ENCODE measurements around the gene MKRN2OS.
"Not testable (repeated sequence)": the region's sequence is repeated elsewhere in the genome, so short reads cannot be mapped to it uniquely, and the experiment has no call there.

The MKRN2OS gene

DNA sequence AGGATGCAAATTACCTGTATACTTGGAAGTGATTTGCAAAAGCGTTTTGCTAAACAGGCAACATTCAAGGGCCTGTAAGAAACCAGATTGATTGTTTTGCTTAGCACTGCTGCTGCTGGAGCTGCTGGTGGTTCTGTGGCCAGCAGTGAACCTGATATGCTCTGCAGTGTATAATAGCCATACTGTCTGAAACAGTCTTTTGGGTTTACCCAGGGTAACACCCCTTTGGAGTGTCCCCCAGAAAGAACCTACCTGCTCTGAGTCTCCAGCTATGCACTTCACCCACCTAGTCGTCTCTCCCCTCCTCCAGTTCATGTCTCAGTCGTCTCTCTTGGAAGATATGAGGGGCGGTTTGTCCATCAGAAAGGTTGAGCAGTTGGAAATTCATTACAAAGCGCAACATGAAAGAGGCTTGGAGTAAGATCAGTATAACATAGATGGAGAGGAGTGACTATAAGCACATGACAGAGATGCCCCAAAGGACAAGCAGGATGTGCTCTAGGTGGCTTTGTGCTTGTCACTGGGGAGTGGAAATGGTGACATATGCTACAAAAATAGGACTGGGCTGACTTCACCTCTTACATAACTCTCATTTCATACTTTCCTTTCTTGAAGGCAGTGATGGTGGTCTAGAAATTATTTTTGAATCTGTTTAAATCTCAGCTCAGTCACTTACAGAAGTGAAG is 15.3 kb upstream of the MKRN2OS start:
- DNase-seq: no peak

DNA sequence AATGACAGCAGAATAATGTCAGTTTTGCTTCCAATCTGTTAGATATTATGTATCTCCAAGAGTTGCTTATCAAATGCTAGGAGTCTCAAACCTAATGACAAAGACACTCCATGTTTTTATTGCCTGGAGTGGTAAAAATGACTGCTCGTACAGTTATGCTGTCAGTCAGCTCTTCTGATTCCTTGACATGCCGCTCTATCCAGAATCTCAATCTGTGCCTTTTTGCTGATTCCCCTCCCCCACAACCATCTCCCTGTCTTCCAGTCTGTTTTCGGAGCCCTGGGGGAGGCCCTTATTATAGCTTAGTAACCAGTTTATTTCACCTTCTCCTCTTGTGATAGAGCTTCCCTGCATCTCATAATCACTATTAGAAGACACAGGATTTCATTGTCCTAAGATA is 14.2 kb upstream of the MKRN2OS start:
- DNase-seq: no peak

DNA sequence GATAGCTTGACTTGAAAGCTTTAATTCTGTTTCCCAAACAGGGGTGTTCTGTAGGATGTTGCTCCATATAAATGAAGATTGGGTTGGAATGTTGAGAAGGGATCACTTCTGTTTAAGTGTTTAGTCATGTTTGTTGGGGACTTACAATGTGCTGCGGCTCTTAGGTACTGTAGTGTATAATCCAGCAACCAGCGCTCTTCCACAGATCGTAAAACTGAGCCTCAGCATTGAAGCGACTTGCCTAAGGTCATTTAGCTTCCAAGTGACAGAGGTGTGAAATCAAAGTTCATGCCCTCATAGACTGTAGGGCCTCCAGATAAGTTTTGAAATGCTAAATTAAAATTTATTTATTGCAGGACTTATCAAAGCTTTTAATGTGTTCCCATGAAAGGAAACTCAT is 13.4 kb upstream of the MKRN2OS start:
- DNase-seq: no peak

- DNase-seq: no peak
Measured at GRCh38 chr3:12557473-12558100, 12.3 kb upstream of the MKRN2OS start.

DNA sequence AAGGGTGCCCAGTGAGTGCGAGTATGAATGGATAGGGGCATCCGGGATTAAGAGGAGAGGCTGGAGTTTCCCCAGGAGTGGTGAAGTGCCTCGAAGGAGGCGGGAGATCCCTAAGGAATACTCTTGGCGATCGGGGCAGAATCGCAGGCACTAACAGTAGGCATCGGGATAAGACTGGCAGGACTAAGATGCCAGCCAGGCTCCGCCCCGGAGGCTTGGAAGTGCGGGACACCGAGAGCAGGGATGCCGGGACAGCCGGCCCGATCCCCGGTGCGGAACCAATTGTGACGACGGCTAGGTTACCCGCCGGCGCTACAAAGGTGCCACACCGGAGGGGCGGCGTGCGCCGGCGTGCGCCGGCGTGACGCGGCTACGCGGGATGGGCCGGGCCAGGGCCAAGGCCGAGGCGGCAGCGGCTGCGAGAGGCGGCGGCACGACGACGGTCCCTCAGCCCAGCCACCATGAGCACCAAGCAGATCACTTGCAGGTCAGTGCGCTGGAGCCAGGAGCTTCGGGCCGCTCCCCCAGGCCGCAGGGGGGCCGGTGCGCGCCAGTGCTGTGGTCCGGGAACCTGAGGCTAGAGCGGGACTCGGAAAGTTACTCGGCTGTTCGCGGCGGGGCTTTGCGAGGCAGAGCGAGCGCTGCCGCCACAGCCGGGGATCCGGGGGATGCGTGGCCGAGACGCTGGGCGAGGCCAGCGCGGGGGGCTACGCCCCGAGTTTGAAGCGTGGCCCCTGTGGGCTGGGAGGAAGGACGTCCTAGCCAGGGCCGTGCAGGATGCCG is 11.6 kb upstream of the MKRN2OS start, which contains the start of gene MKRN2:
TSS of gene MKRN2 (plus strand) at position 398 of the 783 bp plus-strand sequence. CDS start at position 462, 64 bp downstream.
- DNase-seq: peak; percentile 77

- DNase-seq: no peak
Measured at GRCh38 chr3:12556314-12556689, 11.0 kb upstream of the MKRN2OS start.

DNA sequence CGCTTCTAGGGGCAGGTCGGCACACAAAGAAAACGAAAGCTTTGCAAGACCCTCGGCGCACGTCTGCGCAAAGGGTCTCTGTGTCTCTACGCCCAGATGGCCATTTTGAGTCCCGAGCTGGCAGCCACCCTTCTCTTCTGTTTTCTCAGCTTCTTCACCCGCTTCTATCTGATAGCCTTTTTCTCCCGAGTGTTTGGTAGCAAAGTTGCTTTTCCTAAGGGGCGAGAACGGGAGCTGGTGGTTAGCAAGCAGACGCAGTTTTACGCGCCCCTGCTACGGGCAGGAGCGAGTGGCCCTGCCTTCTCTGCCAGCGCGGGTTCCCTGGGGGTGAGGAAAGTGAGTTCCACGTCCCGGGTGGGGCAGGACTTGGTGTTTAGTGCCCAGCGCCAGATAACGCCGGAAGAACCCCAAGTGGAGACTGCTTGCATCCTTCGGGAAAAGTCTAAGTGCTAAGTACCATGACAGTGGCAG is 8.7 kb upstream of the MKRN2OS start:
- no peak for DNase-seq

DNA sequence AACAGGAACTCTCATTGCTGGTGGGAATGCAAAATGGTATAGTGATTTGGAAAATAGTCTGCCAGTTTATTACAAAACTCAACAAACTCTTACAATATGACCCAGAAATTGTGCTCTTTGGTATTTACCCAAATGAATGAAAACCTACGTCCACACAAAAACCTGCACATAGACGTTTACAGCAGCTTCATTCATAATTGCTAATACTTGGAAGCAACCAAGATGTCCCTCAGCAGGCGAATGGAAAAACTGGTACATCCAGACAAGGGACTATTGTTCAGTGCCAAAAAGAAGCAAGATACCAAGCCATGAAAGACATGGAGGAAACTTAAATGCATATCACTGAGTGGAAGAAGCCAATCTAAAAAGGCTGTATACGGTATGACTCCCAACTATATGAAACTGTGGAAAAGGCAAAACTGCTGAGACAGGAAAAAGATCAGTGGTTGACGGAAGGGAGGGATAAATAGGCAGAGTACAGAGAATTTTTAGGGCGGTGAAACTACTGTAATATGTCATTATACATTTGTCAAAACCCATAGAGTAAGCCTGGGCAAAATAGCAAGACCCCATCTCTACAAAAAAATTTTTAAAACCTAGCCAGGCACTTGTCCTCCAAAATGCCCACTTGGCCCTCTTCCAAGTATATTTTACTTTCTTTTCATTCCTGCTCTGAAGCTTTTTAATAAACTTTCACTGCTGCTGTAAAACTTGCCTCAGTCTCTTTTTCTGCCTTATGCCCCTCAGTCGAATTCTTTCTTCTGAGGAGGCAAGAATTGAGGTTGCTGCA is 4.9 kb upstream of the MKRN2OS start:
- DNase-seq: no peak

DNA sequence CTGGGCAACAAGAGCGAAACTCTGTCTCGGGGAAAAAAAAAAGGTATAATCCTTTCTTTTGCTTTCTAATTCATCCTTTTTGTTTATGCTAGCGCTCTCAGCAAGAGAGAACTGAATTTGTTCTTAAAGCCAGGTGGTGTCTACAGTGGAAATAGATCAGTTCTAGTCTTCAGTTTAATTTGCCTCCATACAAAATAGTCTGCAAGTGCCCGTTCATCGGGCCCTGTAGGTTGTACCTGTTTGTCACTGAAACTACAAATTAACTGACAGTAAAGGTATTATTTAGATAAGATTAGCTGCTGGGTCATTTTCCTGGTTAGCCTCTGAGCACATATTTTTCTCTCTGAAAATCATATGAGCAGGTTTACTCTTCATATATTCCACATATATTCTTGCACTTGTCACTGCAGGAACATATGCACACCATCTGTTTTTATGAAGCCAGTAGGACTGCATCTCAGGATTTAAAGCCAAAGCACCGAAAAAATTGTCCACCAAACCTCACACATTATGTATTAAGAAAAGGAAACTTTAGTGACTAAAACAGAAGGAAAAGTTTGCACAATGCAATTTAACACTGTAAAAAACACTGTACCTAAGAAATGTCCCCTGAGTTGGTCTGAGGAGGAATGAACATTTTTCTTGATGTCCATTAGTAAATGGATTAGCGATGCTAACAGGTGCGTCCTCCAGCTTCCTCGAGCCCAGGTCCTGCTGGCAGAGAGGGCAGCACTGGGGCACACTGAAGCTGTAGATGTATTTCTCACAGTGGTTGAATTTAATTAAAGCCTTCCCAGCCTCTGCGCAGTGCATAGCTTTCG is 437 bp downstream of the MKRN2OS start:
- DNase-seq: no peak

DNA sequence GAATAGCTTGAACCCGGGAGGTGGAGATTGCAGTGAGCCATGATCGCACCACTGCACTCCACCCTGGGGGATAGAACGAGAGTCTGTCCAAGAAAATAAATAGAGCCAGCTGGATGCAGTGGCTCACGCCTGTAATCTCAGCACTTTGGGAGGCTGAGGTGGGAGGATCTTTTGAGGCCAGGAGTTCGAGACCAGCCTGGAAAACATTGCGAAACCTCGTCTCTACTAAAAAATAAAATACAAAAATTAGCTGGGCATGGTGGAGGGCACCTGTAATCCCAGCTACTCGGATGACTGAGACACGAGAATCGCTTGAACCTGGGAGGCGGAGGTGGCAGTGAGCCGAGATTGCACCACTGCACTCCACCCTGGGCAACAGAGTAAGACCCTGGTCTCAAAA is 1.8 kb downstream of the MKRN2OS start:
- DNase-seq: not testable (repeated sequence)

- no peak for DNase-seq
Measured at GRCh38 chr3:12541625-12542024, 3.7 kb downstream of the MKRN2OS start.

GRCh38 chr3:12536423-12536822 is 8.9 kb downstream of the MKRN2OS start:
- DNase-seq: no peak

DNA sequence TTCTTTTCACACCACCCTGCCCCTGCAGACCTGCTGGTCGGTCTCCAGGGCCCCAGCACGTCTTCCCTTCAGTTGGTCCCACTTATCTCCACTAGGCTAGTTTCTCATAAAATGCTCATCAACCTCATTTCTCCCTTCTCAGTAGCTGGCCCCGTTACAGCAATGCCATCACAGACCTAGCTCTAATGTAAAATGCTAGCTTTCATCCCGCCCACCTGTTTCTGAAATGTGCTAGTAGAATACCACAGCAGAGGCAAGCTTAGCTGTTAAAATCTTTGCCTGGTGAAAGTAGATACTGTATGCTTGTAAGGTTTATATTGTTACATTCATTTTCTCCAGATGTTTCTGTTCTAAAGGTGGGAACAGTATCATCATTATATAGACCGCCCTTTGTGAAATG is 13.1 kb downstream of the MKRN2OS start:
- DNase-seq: no peak

DNA sequence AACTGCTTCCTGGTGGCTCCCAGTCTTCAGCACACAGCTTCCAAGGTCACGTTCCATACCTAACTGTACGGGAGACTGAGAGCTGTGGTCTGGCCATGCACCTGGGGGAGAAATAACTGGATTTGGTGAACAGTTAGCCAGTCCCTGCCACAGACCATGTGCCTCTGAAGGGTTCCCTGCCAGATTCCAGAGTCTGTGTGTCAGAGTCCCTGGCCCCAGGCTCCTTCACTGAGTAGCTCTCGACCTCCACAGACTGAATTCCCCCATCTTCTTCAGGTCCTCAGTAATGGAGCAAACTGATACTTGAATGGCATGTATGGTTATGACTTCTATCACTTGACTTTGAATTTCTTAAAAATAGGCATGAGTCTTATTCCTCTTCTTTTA is 17.5 kb downstream of the MKRN2OS start:
- no peak for DNase-seq

GRCh38 chr3:12522721-12523120 is 22.6 kb downstream of the MKRN2OS start:
- no peak for DNase-seq

DNA sequence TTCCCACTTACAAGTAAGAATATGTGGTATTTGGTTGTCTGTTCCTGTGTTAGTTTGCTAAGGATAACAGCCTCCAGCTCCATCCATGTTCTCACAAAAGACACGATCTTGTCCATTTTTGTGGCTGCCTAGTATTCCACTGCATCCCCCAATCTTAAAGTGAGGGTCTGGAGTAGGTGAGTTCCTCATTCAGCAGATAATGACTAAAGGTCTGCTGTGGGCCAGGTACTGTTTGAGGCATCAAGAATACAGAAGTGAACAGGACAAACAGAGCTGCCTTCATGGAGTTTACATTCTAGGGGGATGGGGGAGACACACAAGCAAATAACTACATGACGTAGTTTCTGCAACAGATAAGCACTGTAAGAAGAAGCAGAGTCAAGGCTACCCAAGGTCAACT is 24.3 kb downstream of the MKRN2OS start:
- no peak for DNase-seq

GRCh38 chr3:12518261-12519028 is 26.9 kb downstream of the MKRN2OS start:
- DNase-seq: no peak

DNA sequence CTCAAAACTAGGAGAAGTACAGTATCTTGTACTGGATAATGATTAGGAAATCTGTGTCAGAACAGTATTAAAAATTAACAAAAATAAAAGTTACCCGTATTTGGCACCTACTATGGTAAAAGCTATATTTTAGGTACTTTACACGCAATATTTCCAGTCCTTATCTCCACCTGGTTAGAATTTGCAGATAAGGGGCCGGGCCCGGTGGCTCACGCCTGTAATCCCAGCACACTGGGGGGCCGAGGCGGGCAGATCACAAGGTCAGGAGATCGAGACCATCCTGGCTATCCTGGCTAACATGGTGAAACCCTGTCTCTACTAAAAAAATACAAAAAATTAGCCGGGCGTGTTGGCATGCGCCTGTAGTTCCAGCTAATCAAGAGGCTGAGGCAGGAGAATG is 28.4 kb downstream of the MKRN2OS start:
- DNase-seq: no peak

- DNase-seq: no peak
Measured at GRCh38 chr3:12515631-12516030, 29.7 kb downstream of the MKRN2OS start.

- DNase-seq: no peak
Measured at GRCh38 chr3:12513694-12514446, 31.4 kb downstream of the MKRN2OS start.
